K562 (cell line): Measurements from ENCODE around the gene TOMM70. TPM values are rescaled to one million over a fixed set of nuclear protein-coding genes. Genes with fewer than 3 reads are reported as not detected.

Source experiments
- BCL6 ChIP-seq: fragments of 250-450 bp; sonication (Bioruptor Pico); IDR thresholded peaks from 2 replicates; pipeline ENCODE4 v1.4.0; 2020
- MEF2D ChIP-seq: conservative IDR thresholded peaks from 2 replicates; pipeline ENCODE4 v1.6.1; 2016; ENCODE audit warnings: low read depth, missing genetic modification characterization, missing compliant biosample characterization
- SLC30A9 ChIP-seq: fragments of 250-450 bp; sonication (Bioruptor Pico); IDR thresholded peaks from 2 replicates; pipeline ENCODE4 v1.8.0; 2022; ENCODE audit warnings: mild to moderate bottlenecking, moderate library complexity
- SREBF2 ChIP-seq: sonication (generic); formaldehyde crosslinking; IDR thresholded peaks from 2 replicates; pipeline ENCODE4 v1.4.0; 2020; ENCODE audit warnings: mild to moderate bottlenecking, missing genetic modification reagents
- STAT6 ChIP-seq: sonication (generic); formaldehyde crosslinking; IDR thresholded peaks from 2 replicates; pipeline ENCODE4 v1.8.1; 2023; ENCODE audit warnings: mild to moderate bottlenecking, missing genetic modification reagents
- ZBTB12 ChIP-seq: fragments of 250-450 bp; sonication (Bioruptor Pico); IDR thresholded peaks from 2 replicates; pipeline ENCODE4 v1.4.0; 2020
- ZBTB2 ChIP-seq: fragments of 450-650 bp; IDR thresholded peaks from 2 replicates; pipeline ENCODE4 v1.6.1; 2016; ENCODE audit warnings: antibody characterized with exemption
- polyA plus RNA-seq, 8 experiments: library from polyadenylated mRNA; depleted of rRNA in 4 of 8; stranded (reverse) in 5 of 8; unstranded in 3 of 8; fragments of >200 nt; fragmentation: Nextera tagmentation in 2 of 8; fragmentation: Illumina TruSeq in 1 of 8; extraction: Ambion mirVana in 2 of 8; extraction: Trizol in 1 of 8; gene quantifications; 2 replicates each; pipeline versions ENCODE4 v1.2.1 to v1.2.3, GENCODE V29; 2011 to 2014; ENCODE audit warnings: inconsistent platforms in 1 of 8, missing spikeins in 1 of 8
- total RNA-seq, 7 experiments: library from RNA; depleted of rRNA in 6 of 7; stranded (reverse); fragments of >200 nt in 6 of 7; fragmentation: Illumina TruSeq in 2 of 7; extraction: Trizol in 2 of 7; gene quantifications; 2 replicates each; pipeline versions ENCODE4 v1.2.1 to v1.2.3, GENCODE V29; 2011 to 2021; ENCODE audit warnings: low replicate concordance in 1 of 7

Gene TOMM70
- total and polyA plus RNA-seq, 9 of the 15 experiments (the other 6 are each of a cell fraction or from before 2014, with no cell fraction given): 17.5 to 75.6 (median 54.9) TPM

- TF ChIP-seq STAT6 (CRISPR knock-in tag): no peak
- TF ChIP-seq MEF2D: no peak
- TF ChIP-seq ZBTB12: no peak
- TF ChIP-seq ZBTB2: no peak
- no peak for TF ChIP-seq BCL6
- no peak for TF ChIP-seq SREBF2 (CRISPR knock-in tag)
- TF ChIP-seq SLC30A9 (CRISPR knock-in tag): no peak
These were observed 66.2 kb downstream of the TOMM70 start, which contains the start of gene NIT2 (continued) for GRCh38 chr3:100334488-100335351.
